ENCODE data around the gene RECK.

The RECK gene

DNA sequence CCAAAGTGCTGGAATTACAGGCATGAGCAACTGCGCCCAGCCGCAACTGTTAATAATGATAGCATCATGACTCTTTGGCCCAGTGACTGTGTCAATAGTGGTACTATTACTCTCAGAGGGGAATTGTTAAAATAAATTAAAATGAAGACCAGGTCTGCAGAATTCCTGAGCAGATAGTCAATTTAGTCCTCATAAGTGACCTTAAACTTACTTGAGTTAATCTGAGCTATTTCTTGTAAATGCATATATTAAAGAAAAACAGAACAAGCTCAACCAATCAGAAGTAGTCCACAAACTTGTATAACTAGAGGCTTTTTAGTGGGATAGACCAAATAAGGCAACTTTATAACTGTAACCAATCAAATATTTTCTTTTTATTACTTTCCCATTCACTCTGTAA is 1.7 kb upstream of the RECK start:
- H3K9me3 ChIP-seq: no peaks in the 10 kb centered on the region
- no peak overlapping the region for H3K27ac ChIP-seq
- H3K36me3 ChIP-seq: no peaks in the 10 kb centered on the region
- peaks cover 7 to 15% of the 10 kb centered on the region in 2 experiments for H3K4me1 ChIP-seq (ENCODE audit: control insufficient read depth in 1 of 2, insufficient read depth in 1 of 2, low read depth in 1 of 2, low read length in 1 of 2)
- no peak overlapping the region for H3K4me3 ChIP-seq (ENCODE audit: low read depth in 1 of 2, low read length in 1 of 2)
- H3K27me3 ChIP-seq: peaks cover 75% of the 10 kb centered on the region
- TF ChIP-seq, protein P1, sequence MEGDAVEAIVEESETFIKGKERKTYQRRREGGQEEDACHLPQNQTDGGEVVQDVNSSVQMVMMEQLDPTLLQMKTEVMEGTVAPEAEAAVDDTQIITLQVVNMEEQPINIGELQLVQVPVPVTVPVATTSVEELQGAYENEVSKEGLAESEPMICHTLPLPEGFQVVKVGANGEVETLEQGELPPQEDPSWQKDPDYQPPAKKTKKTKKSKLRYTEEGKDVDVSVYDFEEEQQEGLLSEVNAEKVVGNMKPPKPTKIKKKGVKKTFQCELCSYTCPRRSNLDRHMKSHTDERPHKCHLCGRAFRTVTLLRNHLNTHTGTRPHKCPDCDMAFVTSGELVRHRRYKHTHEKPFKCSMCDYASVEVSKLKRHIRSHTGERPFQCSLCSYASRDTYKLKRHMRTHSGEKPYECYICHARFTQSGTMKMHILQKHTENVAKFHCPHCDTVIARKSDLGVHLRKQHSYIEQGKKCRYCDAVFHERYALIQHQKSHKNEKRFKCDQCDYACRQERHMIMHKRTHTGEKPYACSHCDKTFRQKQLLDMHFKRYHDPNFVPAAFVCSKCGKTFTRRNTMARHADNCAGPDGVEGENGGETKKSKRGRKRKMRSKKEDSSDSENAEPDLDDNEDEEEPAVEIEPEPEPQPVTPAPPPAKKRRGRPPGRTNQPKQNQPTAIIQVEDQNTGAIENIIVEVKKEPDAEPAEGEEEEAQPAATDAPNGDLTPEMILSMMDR (IDR thresholded peaks at IDR 0.05): no peak

GRCh38 chr9:36036253-36036779 is 397 bp upstream of the RECK start:
- TF ChIP-seq, protein P1 (IDR thresholded peaks at IDR 0.05): no peak
- peaks cover 69% of the 10 kb centered on the region for H3K27me3 ChIP-seq
- peaks cover 7 to 15% of the 10 kb centered on the region in 2 experiments for H3K4me1 ChIP-seq (ENCODE audit: control insufficient read depth in 1 of 2, insufficient read depth in 1 of 2, low read depth in 1 of 2, low read length in 1 of 2)
- H3K4me3 ChIP-seq (ENCODE audit: low read depth in 1 of 2, low read length in 1 of 2): peak overlapping the region; percentile 54 to 81
- H3K9me3 ChIP-seq: no peaks in the 10 kb centered on the region
- H3K27ac ChIP-seq: no peak overlapping the region
- no peaks in the 10 kb centered on the region for H3K36me3 ChIP-seq

- no peaks in the 10 kb centered on the region for H3K36me3 ChIP-seq
- peak overlapping the region; percentile 54 to 81 for H3K4me3 ChIP-seq (ENCODE audit: low read depth in 1 of 2, low read length in 1 of 2)
- TF ChIP-seq, protein P1 (IDR thresholded peaks at IDR 0.05): no peak
- peaks cover 7 to 15% of the 10 kb centered on the region in 2 experiments for H3K4me1 ChIP-seq (ENCODE audit: control insufficient read depth in 1 of 2, insufficient read depth in 1 of 2, low read depth in 1 of 2, low read length in 1 of 2)
- no peaks in the 10 kb centered on the region for H3K9me3 ChIP-seq
- H3K27ac ChIP-seq: no peak overlapping the region
- peaks cover 57% of the 10 kb centered on the region for H3K27me3 ChIP-seq
Measured at GRCh38 chr9:36037549-36038122, 923 bp downstream of the RECK start.

DNA sequence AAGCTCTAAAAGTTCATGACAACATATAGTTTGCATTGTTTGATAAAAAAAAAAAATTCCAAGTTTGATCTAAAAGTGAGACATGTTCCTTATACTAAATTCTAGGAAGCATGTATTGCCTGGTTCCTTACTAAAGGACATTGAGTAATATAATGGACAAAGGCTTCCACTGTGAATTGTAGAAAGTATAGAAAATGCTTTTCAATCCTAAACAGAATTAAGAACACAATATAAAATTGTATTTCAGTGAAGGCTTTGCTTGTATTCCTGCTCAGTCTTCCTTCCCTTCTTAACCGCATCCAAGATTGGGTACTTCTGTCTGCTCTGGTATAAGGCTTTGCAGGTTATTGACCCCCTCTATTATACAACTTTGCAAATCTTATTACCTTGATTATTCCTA is 2.4 kb downstream of the RECK start:
- Histone ChIP-seq H3K9me3 (no peaks in the 10 kb centered on the region), H3K27me3 (peaks cover 57% of the 10 kb centered on the region), H3K4me1 (ENCODE audit: control insufficient read depth in 1 of 2, insufficient read depth in 1 of 2, low read depth in 1 of 2, low read length in 1 of 2) (peaks cover 7 to 15% of the 10 kb centered on the region in 2 experiments), H3K4me3 (ENCODE audit: low read depth in 1 of 2, low read length in 1 of 2) (no peak overlapping the region), H3K36me3 (no peaks in the 10 kb centered on the region), H3K27ac (no peak overlapping the region)
- TF ChIP-seq, protein P1 (IDR thresholded peaks at IDR 0.05): no peak

- H3K36me3 ChIP-seq: no peaks in the 10 kb centered on the region
- H3K9me3 ChIP-seq: no peaks in the 10 kb centered on the region
- H3K27me3 ChIP-seq: peaks cover 52% of the 10 kb centered on the region
- no peak overlapping the region for H3K4me3 ChIP-seq (ENCODE audit: low read depth in 1 of 2, low read length in 1 of 2)
- peaks cover 7 to 15% of the 10 kb centered on the region in 2 experiments for H3K4me1 ChIP-seq (ENCODE audit: control insufficient read depth in 1 of 2, insufficient read depth in 1 of 2, low read depth in 1 of 2, low read length in 1 of 2)
- TF ChIP-seq, protein P1 (IDR thresholded peaks at IDR 0.05): no peak
- H3K27ac ChIP-seq: no peak overlapping the region
Measured at GRCh38 chr9:36039696-36040095, 3.0 kb downstream of the RECK start.

Measured in neutrophil (primary cell).